ENCODE measurements around the gene RNF130. TPM values are rescaled to one million over a fixed set of nuclear protein-coding genes. Genes with fewer than 3 reads are reported as not detected.

RNF130 gene
- total RNA-seq, 1 donor from 2014 or later, result 183 TPM

- Mint-ChIP-seq H3K27me3 (ENCODE audit: insufficient read depth, low read depth) (peaks cover 2% of the 10 kb centered on the region), H3K36me3 (peaks cover 47% of the 10 kb centered on the region), H3K4me1 (peaks cover 12% of the 10 kb centered on the region), H3K4me3 (no peak overlapping the region), H3K9me3 (no peaks in the 10 kb centered on the region), H3K27ac (peak overlapping the region; percentile 64)
- Histone ChIP-seq H3K27ac (peak overlapping the region; percentile 5), H3F3A (ENCODE audit: low read depth) (peaks cover 18% of the 10 kb centered on the region), H3K4me2 (no peak overlapping the region), H3K9me3 (ENCODE audit: low read depth) (no peaks in the 10 kb centered on the region), H3K36me3 (peaks cover 16% of the 10 kb centered on the region), H3K4me1 (no peaks in the 10 kb centered on the region), H3K79me2 (ENCODE audit: low read depth) (no peaks in the 10 kb centered on the region), H2AFZ (replicated peaks) (no peak overlapping the region), H4K20me1 (ENCODE audit: low read depth) (peaks cover 31% of the 10 kb centered on the region), H3K4me3 (no peak overlapping the region), H3K27me3 (no peaks in the 10 kb centered on the region), H3K9ac (no peak overlapping the region)
- DNase-seq (ENCODE audit: low spot score), result no peak
- TF ChIP-seq CTCF (IDR thresholded peaks at IDR 0.05), result no peak
- no peak for TF ChIP-seq EZH2phosphoT487 (IDR thresholded peaks at IDR 0.05)
- no peak for TF ChIP-seq EZH2 (IDR thresholded peaks at IDR 0.05)
Observed at GRCh38 chr5:179974246-179974945, 97.2 kb downstream of the RNF130 start.

GRCh38 chr5:179973391-179973790, 98.2 kb downstream of the RNF130 start:
- H3K36me3 Mint-ChIP-seq, result peaks cover 45% of the 10 kb centered on the region
- H3K9me3 Mint-ChIP-seq, result no peaks in the 10 kb centered on the region
- DNase-seq (ENCODE audit: low spot score), result no peak
- H3K4me1 Mint-ChIP-seq, result peaks cover 12% of the 10 kb centered on the region
- H2AFZ ChIP-seq (replicated peaks), result no peak overlapping the region
- TF ChIP-seq EZH2 (IDR thresholded peaks at IDR 0.05), result no peak
- TF ChIP-seq EZH2phosphoT487 (IDR thresholded peaks at IDR 0.05), result no peak
- peaks cover 31% of the 10 kb centered on the region for H4K20me1 ChIP-seq (ENCODE audit: low read depth)
- H3K4me1 ChIP-seq, result no peaks in the 10 kb centered on the region
- no peak overlapping the region for H3K9ac ChIP-seq
- H3K27ac Mint-ChIP-seq, result peak overlapping the region; percentile 34
- no peaks in the 10 kb centered on the region for H3K27me3 ChIP-seq
- no peak overlapping the region for H3K4me3 ChIP-seq
- peaks cover 2% of the 10 kb centered on the region for H3K27me3 Mint-ChIP-seq (ENCODE audit: insufficient read depth, low read depth)
- H3F3A ChIP-seq (ENCODE audit: low read depth), result peaks cover 18% of the 10 kb centered on the region
- peaks cover 17% of the 10 kb centered on the region for H3K36me3 ChIP-seq
- H3K27ac ChIP-seq, result no peak overlapping the region
- H3K79me2 ChIP-seq (ENCODE audit: low read depth), result no peaks in the 10 kb centered on the region
- no peaks in the 10 kb centered on the region for H3K9me3 ChIP-seq (ENCODE audit: low read depth)
- no peak overlapping the region for H3K4me2 ChIP-seq
- H3K4me3 Mint-ChIP-seq, result no peak overlapping the region

DNA sequence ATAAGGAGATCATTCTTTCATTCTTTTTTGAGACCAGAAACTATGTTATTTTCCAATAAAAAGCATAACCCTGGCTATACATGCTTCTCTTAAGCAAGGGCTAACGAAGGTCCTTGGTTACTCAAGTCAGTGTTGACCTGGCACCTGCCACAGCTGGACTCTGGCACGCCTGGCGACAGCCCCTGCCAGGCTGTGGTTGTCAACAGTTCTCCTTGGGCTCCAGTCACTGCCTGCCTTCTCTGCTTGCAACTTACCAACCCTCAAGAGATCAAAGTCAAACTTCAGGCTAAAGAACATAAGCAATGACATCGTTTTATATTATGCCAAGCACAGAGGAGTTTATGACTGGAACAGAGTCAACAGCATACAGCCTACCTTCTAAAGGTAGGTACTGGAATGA, 102.4 kb downstream of the RNF130 start:
- Histone ChIP-seq H3K27me3 (no peaks in the 10 kb centered on the region), H3F3A (ENCODE audit: low read depth) (no peaks in the 10 kb centered on the region), H3K4me3 (no peak overlapping the region), H3K9me3 (ENCODE audit: low read depth) (no peaks in the 10 kb centered on the region), H3K79me2 (ENCODE audit: low read depth) (no peaks in the 10 kb centered on the region), H4K20me1 (ENCODE audit: low read depth) (peaks cover 11% of the 10 kb centered on the region), H3K27ac (no peak overlapping the region), H2AFZ (replicated peaks) (no peak overlapping the region), H3K4me1 (no peaks in the 10 kb centered on the region), H3K36me3 (peaks cover 18% of the 10 kb centered on the region), H3K4me2 (no peak overlapping the region), H3K9ac (no peak overlapping the region)
- TF ChIP-seq EZH2phosphoT487 (IDR thresholded peaks at IDR 0.05), result no peak
- TF ChIP-seq EZH2 (IDR thresholded peaks at IDR 0.05), result no peak
- no peak for TF ChIP-seq CTCF (IDR thresholded peaks at IDR 0.05)
- no peak overlapping the region for H3K27ac Mint-ChIP-seq
- peaks cover 50% of the 10 kb centered on the region for H3K36me3 Mint-ChIP-seq
- no peak overlapping the region for H3K4me3 Mint-ChIP-seq
- H3K4me1 Mint-ChIP-seq, result no peaks in the 10 kb centered on the region
- H3K9me3 Mint-ChIP-seq, result no peaks in the 10 kb centered on the region
- peaks cover 7% of the 10 kb centered on the region for H3K27me3 Mint-ChIP-seq (ENCODE audit: insufficient read depth, low read depth)
- DNase-seq (ENCODE audit: low spot score), result no peak

DNA sequence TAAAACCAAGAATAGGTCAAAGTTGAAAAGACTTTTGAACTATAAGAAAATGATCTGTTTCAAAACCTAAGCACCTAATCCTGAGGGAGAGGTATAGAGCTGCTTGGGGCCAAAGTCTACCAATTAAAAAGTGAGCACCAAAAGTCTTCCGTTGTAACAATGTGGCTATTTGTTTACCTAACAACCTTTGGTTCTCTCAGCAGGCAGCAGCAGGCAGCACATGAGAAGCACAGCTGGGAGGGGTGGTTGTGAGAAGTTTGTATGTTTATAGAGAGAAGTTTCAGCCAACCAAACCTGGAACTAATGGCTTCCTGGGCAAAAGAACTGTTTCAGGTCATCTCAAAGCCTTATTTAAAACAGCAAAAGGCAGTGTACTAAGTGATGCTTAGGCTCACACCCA, 104.1 kb downstream of the RNF130 start:
- H3K27me3 ChIP-seq, result no peaks in the 10 kb centered on the region
- TF ChIP-seq EZH2 (IDR thresholded peaks at IDR 0.05) (no peak), CTCF (IDR thresholded peaks at IDR 0.05) (no peak), EZH2phosphoT487 (IDR thresholded peaks at IDR 0.05) (no peak)
- DNase-seq (ENCODE audit: low spot score), result no peak
- Mint-ChIP-seq H3K4me1 (no peaks in the 10 kb centered on the region), H3K27me3 (ENCODE audit: insufficient read depth, low read depth) (peaks cover 5% of the 10 kb centered on the region), H3K36me3 (peaks cover 63% of the 10 kb centered on the region), H3K9me3 (no peaks in the 10 kb centered on the region), H3K27ac (no peak overlapping the region), H3K4me3 (no peak overlapping the region)
- H3K36me3 ChIP-seq, result peaks cover 18% of the 10 kb centered on the region
- no peak overlapping the region for H2AFZ ChIP-seq (replicated peaks)
- no peaks in the 10 kb centered on the region for H3K79me2 ChIP-seq (ENCODE audit: low read depth)
- peaks cover 17% of the 10 kb centered on the region for H4K20me1 ChIP-seq (ENCODE audit: low read depth)
- H3K4me3 ChIP-seq, result no peak overlapping the region
- no peaks in the 10 kb centered on the region for H3K9me3 ChIP-seq (ENCODE audit: low read depth)
- no peak overlapping the region for H3K27ac ChIP-seq
- H3K4me1 ChIP-seq, result no peaks in the 10 kb centered on the region
- no peak overlapping the region for H3K9ac ChIP-seq
- H3K4me2 ChIP-seq, result no peak overlapping the region
- H3F3A ChIP-seq (ENCODE audit: low read depth), result no peaks in the 10 kb centered on the region
